ENCODE measurements around the gene FNDC3B. TPM values are rescaled to one million over a fixed set of nuclear protein-coding genes. Genes with fewer than 3 reads are reported as not detected.
"Not testable (repeated sequence)": the region's sequence is repeated elsewhere in the genome, so short reads cannot be mapped to it uniquely, and the experiment has no call there.

The FNDC3B gene
- polyA plus RNA-seq: 25.9 TPM
- long read RNA-seq, donor 1, full-length matches to known transcripts: 2 of 2 reads
- long read RNA-seq, donor 1, partial matches to known transcripts: 0 of 2 reads
- long read RNA-seq, donor 1, other reads (novel, unspliced or antisense): 0 of 2 reads
- long read RNA-seq, donor 2, full-length matches to known transcripts: 3 of 3 reads
- long read RNA-seq, donor 2, partial matches to known transcripts: 0 of 3 reads
- long read RNA-seq, donor 2, other reads (novel, unspliced or antisense): 0 of 3 reads
- long read RNA-seq, donor 3: 0 reads
- long read RNA-seq, donor 4: 0 reads
- long read RNA-seq, donor 5, full-length matches to known transcripts: 1 of 1 reads
- long read RNA-seq, donor 5, partial matches to known transcripts: 0 of 1 reads
- long read RNA-seq, donor 5, other reads (novel, unspliced or antisense): 0 of 1 reads
- long read RNA-seq, donor 6, full-length matches to known transcripts: 1 of 1 reads
- long read RNA-seq, donor 6, partial matches to known transcripts: 0 of 1 reads
- long read RNA-seq, donor 6, other reads (novel, unspliced or antisense): 0 of 1 reads
- long read RNA-seq, donor 7, full-length matches to known transcripts: 2 of 2 reads
- long read RNA-seq, donor 7, partial matches to known transcripts: 0 of 2 reads
- long read RNA-seq, donor 7, other reads (novel, unspliced or antisense): 0 of 2 reads
- long read RNA-seq, donor 8, full-length matches to known transcripts: 2 of 9 reads
- long read RNA-seq, donor 8, partial matches to known transcripts: 7 of 9 reads
- long read RNA-seq, donor 8, other reads (novel, unspliced or antisense): 0 of 9 reads
- long read RNA-seq, donor 9, full-length matches to known transcripts: 5 of 5 reads
- long read RNA-seq, donor 9, partial matches to known transcripts: 0 of 5 reads
- long read RNA-seq, donor 9, other reads (novel, unspliced or antisense): 0 of 5 reads
- long read RNA-seq, donor 10: 0 reads
- long read RNA-seq, donor 11, full-length matches to known transcripts: 1 of 1 reads
- long read RNA-seq, donor 11, partial matches to known transcripts: 0 of 1 reads
- long read RNA-seq, donor 11, other reads (novel, unspliced or antisense): 0 of 1 reads

- peak within 1 kb of the TSS; percentile 96 for H3K4me3 ChIP-seq (ENCODE audit: low read length)
- H3K4me1 ChIP-seq (ENCODE audit: control insufficient read depth, insufficient read depth, low read length): peaks cover 9% of the 10 kb centered on the region
- peak; percentile 90 to 97 for DNase-seq
- no peaks in the 10 kb centered on the region for H3K9me3 ChIP-seq (ENCODE audit: control insufficient read depth, low read depth, low read length)
- no CpG with 5 or more reads among the region's 59 CpGs for WGBS (ENCODE audit: insufficient coverage, low lambda C conversion rate)
- no peaks in the 10 kb centered on the region for H3K27me3 ChIP-seq (ENCODE audit: control insufficient read depth, insufficient read depth, low read length)
- peak within 1 kb of the TSS; percentile 95 for H3K27ac ChIP-seq (ENCODE audit: low read length)
- H3K36me3 ChIP-seq (ENCODE audit: control insufficient read depth, insufficient read depth, low read length): no peaks in the 10 kb centered on the region
Measured at GRCh38 chr3:172039436-172040077, at the start of gene FNDC3B. TSS of gene FNDC3B (plus strand) at chr3:172039578. CDS start at chr3:172112480, 72,902 bp downstream.

GRCh38 chr3:171990239-171990638 is 49.1 kb upstream of the FNDC3B start:
- WGBS (ENCODE audit: insufficient coverage, low lambda C conversion rate): no CpG with 5 or more reads among the region's 3 CpGs
- H3K27ac ChIP-seq (ENCODE audit: low read length); H3K4me3 ChIP-seq (ENCODE audit: low read length); H3K27me3 ChIP-seq (ENCODE audit: control insufficient read depth, insufficient read depth, low read length); DNase-seq; H3K4me1 ChIP-seq (ENCODE audit: control insufficient read depth, insufficient read depth, low read length); H3K9me3 ChIP-seq (ENCODE audit: control insufficient read depth, low read depth, low read length); H3K36me3 ChIP-seq (ENCODE audit: control insufficient read depth, insufficient read depth, low read length): not testable (repeated sequence)

DNA sequence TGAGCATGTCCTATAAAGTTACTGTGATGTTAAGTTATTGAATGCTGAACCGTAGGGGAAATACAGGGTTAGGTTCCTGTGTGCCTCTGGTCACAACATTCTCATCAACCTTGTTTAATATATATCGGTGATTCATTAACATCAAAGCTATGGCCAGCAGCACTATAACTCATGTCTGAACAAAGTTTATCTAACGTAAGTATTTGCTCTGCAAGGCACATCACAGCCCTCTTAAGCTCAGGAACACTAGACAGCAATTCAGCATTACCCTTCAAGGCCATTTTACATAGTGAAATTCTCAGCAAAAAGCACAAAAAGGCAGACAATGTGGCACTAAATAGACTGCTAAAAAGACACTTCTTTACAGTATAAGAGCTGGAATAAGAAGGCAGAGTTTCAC is 48.2 kb upstream of the FNDC3B start:
- no peaks in the 10 kb centered on the region for H3K27me3 ChIP-seq (ENCODE audit: control insufficient read depth, insufficient read depth, low read length)
- WGBS (ENCODE audit: insufficient coverage, low lambda C conversion rate): 40% methylated on average over 1 of the region's 3 CpGs

GRCh38 chr3:171994646-171995428 is 44.5 kb upstream of the FNDC3B start:
- no peaks in the 10 kb centered on the region for H3K4me1 ChIP-seq (ENCODE audit: control insufficient read depth, insufficient read depth, low read length)
- H3K4me3 ChIP-seq (ENCODE audit: low read length): no peak overlapping the region
- no peaks in the 10 kb centered on the region for H3K36me3 ChIP-seq (ENCODE audit: control insufficient read depth, insufficient read depth, low read length)
- H3K27ac ChIP-seq (ENCODE audit: low read length): no peak overlapping the region
- no peak for DNase-seq
- peaks cover 4% of the 10 kb centered on the region for H3K9me3 ChIP-seq (ENCODE audit: control insufficient read depth, low read depth, low read length)
- WGBS (ENCODE audit: insufficient coverage, low lambda C conversion rate): no CpG with 5 or more reads among the region's 3 CpGs
- H3K27me3 ChIP-seq (ENCODE audit: control insufficient read depth, insufficient read depth, low read length): no peaks in the 10 kb centered on the region

More for the DNA sequence above, 48.2 kb upstream of the FNDC3B start:
- Histone ChIP-seq H3K27ac (ENCODE audit: low read length) (no peak overlapping the region), H3K4me1 (ENCODE audit: control insufficient read depth, insufficient read depth, low read length) (no peaks in the 10 kb centered on the region), H3K9me3 (ENCODE audit: control insufficient read depth, low read depth, low read length) (no peaks in the 10 kb centered on the region), H3K36me3 (ENCODE audit: control insufficient read depth, insufficient read depth, low read length) (no peaks in the 10 kb centered on the region), H3K4me3 (ENCODE audit: low read length) (no peak overlapping the region)
- no peak for DNase-seq

DNA sequence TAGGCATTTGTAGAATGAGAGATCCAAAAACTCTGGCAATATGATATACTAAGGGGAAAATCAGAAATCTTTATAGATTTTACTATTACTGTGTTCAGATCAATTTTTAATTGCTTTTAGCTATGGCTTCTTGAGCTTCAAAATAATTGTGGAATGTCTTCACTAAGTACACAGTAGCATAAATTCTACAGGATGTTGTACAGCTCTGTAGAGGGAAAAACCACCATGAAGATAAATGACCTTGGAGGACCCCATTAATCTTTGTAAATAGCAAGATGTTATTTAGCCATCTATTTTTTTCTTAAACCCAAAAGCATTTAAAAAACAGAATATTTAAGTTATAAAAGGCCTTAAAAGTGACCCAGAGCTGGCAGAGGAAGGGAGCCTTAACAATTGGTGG is 43.9 kb upstream of the FNDC3B start:
- Histone ChIP-seq H3K4me1 (ENCODE audit: control insufficient read depth, insufficient read depth, low read length) (no peaks in the 10 kb centered on the region), H3K27me3 (ENCODE audit: control insufficient read depth, insufficient read depth, low read length) (no peaks in the 10 kb centered on the region), H3K27ac (ENCODE audit: low read length) (no peak overlapping the region), H3K9me3 (ENCODE audit: control insufficient read depth, low read depth, low read length) (peaks cover 4% of the 10 kb centered on the region), H3K36me3 (ENCODE audit: control insufficient read depth, insufficient read depth, low read length) (no peaks in the 10 kb centered on the region), H3K4me3 (ENCODE audit: low read length) (no peak overlapping the region)
- DNase-seq: no peak

- Histone ChIP-seq H3K27me3 (ENCODE audit: control insufficient read depth, insufficient read depth, low read length) (no peaks in the 10 kb centered on the region), H3K27ac (ENCODE audit: low read length) (no peak overlapping the region), H3K4me1 (ENCODE audit: control insufficient read depth, insufficient read depth, low read length) (no peaks in the 10 kb centered on the region), H3K9me3 (ENCODE audit: control insufficient read depth, low read depth, low read length) (peaks cover 4% of the 10 kb centered on the region), H3K4me3 (ENCODE audit: low read length) (no peak overlapping the region), H3K36me3 (ENCODE audit: control insufficient read depth, insufficient read depth, low read length) (no peaks in the 10 kb centered on the region)
- DNase-seq: no peak
- 86% methylated on average over 1 of the region's 2 CpGs for WGBS (ENCODE audit: insufficient coverage, low lambda C conversion rate)
Measured at GRCh38 chr3:171996178-171996817, 43.1 kb upstream of the FNDC3B start.

- H3K36me3 ChIP-seq (ENCODE audit: control insufficient read depth, insufficient read depth, low read length); DNase-seq; H3K27me3 ChIP-seq (ENCODE audit: control insufficient read depth, insufficient read depth, low read length); H3K4me3 ChIP-seq (ENCODE audit: low read length); H3K27ac ChIP-seq (ENCODE audit: low read length); H3K4me1 ChIP-seq (ENCODE audit: control insufficient read depth, insufficient read depth, low read length); H3K9me3 ChIP-seq (ENCODE audit: control insufficient read depth, low read depth, low read length): not testable (repeated sequence)
- WGBS (ENCODE audit: insufficient coverage, low lambda C conversion rate): no CpG with 5 or more reads among the region's 24 CpGs
Measured at GRCh38 chr3:171998731-171999130, 40.6 kb upstream of the FNDC3B start.

DNA sequence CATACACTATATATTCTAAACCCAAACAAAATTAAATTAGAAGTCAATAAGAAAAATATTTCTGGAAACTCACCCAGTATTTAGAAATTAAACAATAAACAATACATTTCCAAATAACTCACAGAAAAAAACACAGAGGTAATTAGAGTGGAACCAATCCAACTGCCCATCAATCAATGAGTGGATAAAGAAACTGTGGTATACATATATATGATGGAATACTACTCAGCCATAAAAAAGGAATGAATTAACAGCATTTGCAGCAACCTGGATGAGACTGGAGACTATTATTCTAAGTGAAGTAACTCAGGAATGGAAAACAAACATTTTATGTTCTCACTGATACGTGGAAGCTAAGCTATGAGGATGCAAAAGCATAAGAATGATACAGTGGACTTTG is 37.8 kb upstream of the FNDC3B start:
- not testable (repeated sequence) for H3K4me1 ChIP-seq (ENCODE audit: control insufficient read depth, insufficient read depth, low read length); H3K27ac ChIP-seq (ENCODE audit: low read length); H3K36me3 ChIP-seq (ENCODE audit: control insufficient read depth, insufficient read depth, low read length); H3K9me3 ChIP-seq (ENCODE audit: control insufficient read depth, low read depth, low read length); H3K4me3 ChIP-seq (ENCODE audit: low read length); DNase-seq; H3K27me3 ChIP-seq (ENCODE audit: control insufficient read depth, insufficient read depth, low read length)
- 80% methylated on average over 1 of the region's 1 CpG for WGBS (ENCODE audit: insufficient coverage, low lambda C conversion rate)

DNA sequence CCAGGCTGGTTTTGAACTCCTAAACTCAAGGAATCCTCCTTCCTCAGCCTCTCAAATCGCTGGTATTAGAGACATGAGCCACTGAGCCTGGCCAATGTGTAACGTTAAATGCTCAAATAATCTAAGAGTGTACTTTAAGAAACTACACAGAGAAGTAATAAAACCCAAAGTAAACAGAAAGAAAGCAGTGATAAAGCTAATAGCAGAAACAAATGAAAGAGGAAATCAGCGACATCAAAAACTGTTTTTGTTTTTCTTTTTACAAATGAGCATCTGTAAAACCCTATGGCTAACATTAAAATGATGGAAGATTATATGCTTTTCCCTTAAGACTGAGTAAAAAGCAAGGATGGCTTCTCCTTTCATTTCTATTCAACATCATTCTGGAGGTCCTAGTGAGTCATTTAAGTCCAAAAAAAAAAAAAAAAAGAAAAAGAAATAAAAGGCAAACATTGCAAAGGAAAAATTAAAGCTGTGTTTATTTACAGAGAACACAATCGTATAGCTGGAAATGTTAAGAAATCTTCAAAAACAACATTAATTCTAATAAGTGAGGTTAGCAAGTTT is 36.8 kb upstream of the FNDC3B start:
- no peaks in the 10 kb centered on the region for H3K36me3 ChIP-seq (ENCODE audit: control insufficient read depth, insufficient read depth, low read length)
- DNase-seq: no peak
- H3K4me3 ChIP-seq (ENCODE audit: low read length): no peak overlapping the region
- H3K27ac ChIP-seq (ENCODE audit: low read length): no peak overlapping the region
- no peaks in the 10 kb centered on the region for H3K9me3 ChIP-seq (ENCODE audit: control insufficient read depth, low read depth, low read length)
- no peaks in the 10 kb centered on the region for H3K4me1 ChIP-seq (ENCODE audit: control insufficient read depth, insufficient read depth, low read length)
- no peaks in the 10 kb centered on the region for H3K27me3 ChIP-seq (ENCODE audit: control insufficient read depth, insufficient read depth, low read length)
- 57% methylated on average over 1 of the region's 4 CpGs for WGBS (ENCODE audit: insufficient coverage, low lambda C conversion rate)
